Thoracic aorta (tissue), 2 donors: ENCODE measurements around the gene ATXN7L1. TPM values are rescaled to one million over a fixed set of nuclear protein-coding genes. Genes with fewer than 3 reads are reported as not detected.
A peak's percentile ranks its signal among the peaks of the same experiment; 100 is the strongest.

ENCODE experiments used
- ATAC-seq: fragments of 150-250 bp; one replicate; pipeline ENCODE4 v1.8.0; 2017; ENCODE audit warnings: low read depth; ENCODE audit not compliant: insufficient number of reproducible peaks, low FRiP score
- DNase-seq: peaks from one replicate; pipeline ENCODE4 v3.0.0-alpha.2; 2020; ENCODE audit warnings: low spot score
- H3K27ac ChIP-seq, 2 donors: fragments of 200-600 bp; sonication (generic); 1 replicate in 1 of 2; 2 replicates in 1 of 2; pipeline ENCODE4 v1.5.1; 2016; ENCODE audit warnings: mild to moderate bottlenecking in 2 of 2, moderate library complexity in 2 of 2
- H3K27me3 ChIP-seq: fragments of 200-600 bp; sonication (generic); replicated peaks from 2 replicates; pipeline ENCODE4 v1.6.0; 2016; ENCODE audit warnings: mild to moderate bottlenecking; ENCODE audit not compliant: insufficient read depth
- H3K36me3 ChIP-seq: fragments of 200-600 bp; sonication (generic); one replicate; pipeline ENCODE4 v1.5.1; 2016
- H3K4me1 ChIP-seq, 2 donors: fragments of 200-600 bp; sonication (generic); 1 replicate in 1 of 2; 2 replicates in 1 of 2; pipeline versions ENCODE4 v1.5.1 to v1.6.0; 2016; ENCODE audit warnings: low read depth in 2 of 2, mild to moderate bottlenecking in 1 of 2; ENCODE audit not compliant: control insufficient read depth in 1 of 2
- H3K4me3 ChIP-seq: fragments of 200-600 bp; sonication (generic); 2 replicates; pipeline ENCODE4 v1.5.1; 2016; ENCODE audit warnings: mild to moderate bottlenecking
- H3K9me3 ChIP-seq: fragments of 200-600 bp; sonication (generic); 2 replicates; pipeline ENCODE4 v1.5.1; 2016
- total RNA-seq, 2 donors: library from RNA; depleted of rRNA; stranded (reverse); fragments of >200 nt; gene quantifications; one replicate each; pipeline versions ENCODE4 v1.1.0 to v1.2.3, GENCODE V29; 2016
- TF ChIP-seq, protein P1 (sequence below): fragments of 200-600 bp; sonication (generic); IDR thresholded peaks from one replicate; pipeline ENCODE4 v1.5.1; 2019; ENCODE audit warnings: antibody characterized with exemption

The ATXN7L1 gene
- total RNA-seq, 2 donors from 2014 or later = 11.6 to 13.4 TPM

DNA sequence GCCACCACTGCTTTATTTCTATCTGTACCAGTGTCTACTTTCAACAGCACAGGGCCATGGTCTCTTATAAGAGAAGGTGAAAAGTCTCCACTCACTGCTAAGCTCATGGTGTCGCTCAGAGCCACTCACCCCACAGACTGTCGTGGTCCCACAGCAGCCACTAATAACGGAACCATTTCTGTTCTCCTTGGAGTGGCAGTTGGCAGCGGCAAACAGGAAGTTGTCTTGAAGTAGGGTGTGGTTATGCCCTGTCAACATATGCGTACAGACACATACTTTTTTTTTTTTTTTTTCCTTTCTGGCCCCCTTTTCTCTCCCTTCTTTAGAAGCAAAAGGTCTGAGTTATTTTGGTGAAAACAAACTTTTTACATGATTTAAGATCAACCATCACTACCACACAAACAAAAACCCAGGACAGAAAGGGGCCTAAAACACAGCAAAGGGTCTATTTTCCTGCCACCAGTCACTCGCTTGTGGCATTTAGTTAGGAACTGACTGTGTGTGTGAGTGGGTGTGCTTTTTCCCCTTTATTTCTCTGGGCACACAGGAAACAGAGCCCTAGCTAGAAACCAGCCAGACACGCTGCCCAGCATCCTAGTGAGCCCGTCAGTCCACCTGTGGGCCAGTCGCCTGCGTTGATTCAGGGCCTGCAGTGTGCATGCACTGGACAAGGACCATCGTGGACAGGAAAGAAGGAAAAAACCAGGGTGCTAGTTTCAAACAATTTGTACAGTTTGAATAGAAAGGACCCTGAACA, 198.4 kb downstream of the ATXN7L1 start:
- ATAC-seq (no peak), DNase-seq (peak; percentile 6)
- no peak overlapping the region for H3K27ac ChIP-seq
- peaks cover 4 to 16% of the 10 kb centered on the region in 2 donors for H3K4me1 ChIP-seq
- no peaks in the 10 kb centered on the region for H3K9me3 ChIP-seq
- H3K4me3 ChIP-seq = peak overlapping the region; percentile 67
- H3K27me3 ChIP-seq = no peaks in the 10 kb centered on the region
- no peaks in the 10 kb centered on the region for H3K36me3 ChIP-seq
- TF ChIP-seq, protein P1, sequence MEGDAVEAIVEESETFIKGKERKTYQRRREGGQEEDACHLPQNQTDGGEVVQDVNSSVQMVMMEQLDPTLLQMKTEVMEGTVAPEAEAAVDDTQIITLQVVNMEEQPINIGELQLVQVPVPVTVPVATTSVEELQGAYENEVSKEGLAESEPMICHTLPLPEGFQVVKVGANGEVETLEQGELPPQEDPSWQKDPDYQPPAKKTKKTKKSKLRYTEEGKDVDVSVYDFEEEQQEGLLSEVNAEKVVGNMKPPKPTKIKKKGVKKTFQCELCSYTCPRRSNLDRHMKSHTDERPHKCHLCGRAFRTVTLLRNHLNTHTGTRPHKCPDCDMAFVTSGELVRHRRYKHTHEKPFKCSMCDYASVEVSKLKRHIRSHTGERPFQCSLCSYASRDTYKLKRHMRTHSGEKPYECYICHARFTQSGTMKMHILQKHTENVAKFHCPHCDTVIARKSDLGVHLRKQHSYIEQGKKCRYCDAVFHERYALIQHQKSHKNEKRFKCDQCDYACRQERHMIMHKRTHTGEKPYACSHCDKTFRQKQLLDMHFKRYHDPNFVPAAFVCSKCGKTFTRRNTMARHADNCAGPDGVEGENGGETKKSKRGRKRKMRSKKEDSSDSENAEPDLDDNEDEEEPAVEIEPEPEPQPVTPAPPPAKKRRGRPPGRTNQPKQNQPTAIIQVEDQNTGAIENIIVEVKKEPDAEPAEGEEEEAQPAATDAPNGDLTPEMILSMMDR = no peak

DNA sequence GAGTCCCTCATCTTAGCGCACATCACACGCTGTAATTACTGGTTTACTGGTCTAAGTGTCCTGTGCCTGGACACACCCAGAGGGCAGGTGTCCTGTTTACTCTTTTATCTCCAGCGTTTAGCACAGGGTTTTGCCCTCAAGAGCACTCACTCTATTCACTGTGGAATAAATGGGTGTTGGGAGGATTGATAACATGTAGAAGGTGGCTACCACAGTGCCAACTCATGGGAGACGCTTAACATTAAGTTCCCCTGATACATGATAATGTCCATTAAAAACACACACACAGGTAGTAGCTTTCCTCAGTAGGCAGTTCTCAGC, 199.0 kb downstream of the ATXN7L1 start:
- Histone ChIP-seq H3K36me3 (no peaks in the 10 kb centered on the region), H3K4me1 (peaks cover 4 to 16% of the 10 kb centered on the region in 2 donors), H3K4me3 (peak overlapping the region; percentile 67), H3K27ac (no peak overlapping the region), H3K27me3 (no peaks in the 10 kb centered on the region), H3K9me3 (no peaks in the 10 kb centered on the region)
- TF ChIP-seq, protein P1 = no peak
- DNase-seq = no peak
- ATAC-seq = no peak

DNA sequence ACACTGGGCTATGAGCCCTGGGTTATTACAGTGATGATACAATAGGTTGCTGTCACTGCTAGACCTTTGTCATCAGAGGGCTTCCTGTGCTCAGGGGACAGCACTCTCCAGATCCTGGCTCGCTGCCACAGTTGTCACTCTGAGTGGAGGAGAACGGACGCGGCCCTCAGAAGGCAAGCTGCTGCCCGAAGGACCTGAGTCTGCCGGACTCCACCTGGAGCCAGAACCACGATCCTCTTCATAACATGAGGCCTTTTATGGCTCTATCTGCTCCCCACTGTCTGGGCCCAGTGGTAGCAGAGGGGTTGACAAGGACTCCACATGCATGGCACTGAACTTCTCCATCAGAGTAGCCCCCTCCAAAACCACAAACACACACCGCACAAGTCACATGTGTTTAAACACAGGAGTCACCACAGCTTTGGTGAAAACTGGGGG, 200.4 kb downstream of the ATXN7L1 start:
- Histone ChIP-seq H3K27me3 (no peaks in the 10 kb centered on the region), H3K4me3 (no peak overlapping the region), H3K36me3 (no peaks in the 10 kb centered on the region), H3K27ac (no peak overlapping the region), H3K4me1 (peaks cover 4 to 16% of the 10 kb centered on the region in 2 donors), H3K9me3 (no peaks in the 10 kb centered on the region)
- ATAC-seq = no peak
- DNase-seq = no peak
- TF ChIP-seq, protein P1 = no peak

DNA sequence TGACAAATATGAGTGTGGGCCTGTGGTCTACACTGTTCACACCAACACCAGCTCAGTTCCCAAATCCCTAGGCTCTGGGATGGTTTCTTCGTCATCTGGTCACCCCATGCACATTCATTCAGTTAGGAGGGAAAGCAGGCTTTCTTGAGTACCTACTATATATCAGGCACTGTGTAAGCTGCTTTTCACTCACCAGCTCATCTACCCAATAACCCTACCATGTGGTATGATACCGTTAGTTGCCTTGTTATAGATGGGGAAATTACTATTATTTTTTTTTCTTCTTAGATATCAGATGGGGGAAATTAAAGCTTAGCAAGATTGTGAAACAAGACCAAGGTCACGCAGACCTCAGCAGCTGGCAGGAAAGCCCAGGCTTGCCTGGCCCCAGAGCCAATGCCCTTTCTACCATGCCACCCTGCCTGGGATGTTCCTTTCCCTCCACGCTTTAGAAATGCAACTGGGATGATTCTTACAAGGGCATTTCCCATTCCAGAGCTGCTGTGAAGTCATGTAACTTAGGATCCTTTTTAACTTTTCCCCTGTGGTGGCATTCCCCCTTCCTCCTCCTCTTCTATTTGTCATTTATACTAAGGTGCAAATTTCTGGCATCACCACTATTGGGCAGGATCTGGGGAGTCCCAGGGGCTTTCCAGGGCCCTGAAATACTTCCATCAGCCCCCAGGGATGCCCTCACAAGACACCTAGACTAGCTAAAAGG, 202.0 kb downstream of the ATXN7L1 start:
- Histone ChIP-seq H3K9me3 (no peaks in the 10 kb centered on the region), H3K27ac (no peak overlapping the region), H3K36me3 (no peaks in the 10 kb centered on the region), H3K27me3 (no peaks in the 10 kb centered on the region), H3K4me1 (peaks cover 4 to 13% of the 10 kb centered on the region in 2 donors), H3K4me3 (no peak overlapping the region)
- DNase-seq (no peak), ATAC-seq (no peak)
- TF ChIP-seq, protein P1 = no peak

DNA sequence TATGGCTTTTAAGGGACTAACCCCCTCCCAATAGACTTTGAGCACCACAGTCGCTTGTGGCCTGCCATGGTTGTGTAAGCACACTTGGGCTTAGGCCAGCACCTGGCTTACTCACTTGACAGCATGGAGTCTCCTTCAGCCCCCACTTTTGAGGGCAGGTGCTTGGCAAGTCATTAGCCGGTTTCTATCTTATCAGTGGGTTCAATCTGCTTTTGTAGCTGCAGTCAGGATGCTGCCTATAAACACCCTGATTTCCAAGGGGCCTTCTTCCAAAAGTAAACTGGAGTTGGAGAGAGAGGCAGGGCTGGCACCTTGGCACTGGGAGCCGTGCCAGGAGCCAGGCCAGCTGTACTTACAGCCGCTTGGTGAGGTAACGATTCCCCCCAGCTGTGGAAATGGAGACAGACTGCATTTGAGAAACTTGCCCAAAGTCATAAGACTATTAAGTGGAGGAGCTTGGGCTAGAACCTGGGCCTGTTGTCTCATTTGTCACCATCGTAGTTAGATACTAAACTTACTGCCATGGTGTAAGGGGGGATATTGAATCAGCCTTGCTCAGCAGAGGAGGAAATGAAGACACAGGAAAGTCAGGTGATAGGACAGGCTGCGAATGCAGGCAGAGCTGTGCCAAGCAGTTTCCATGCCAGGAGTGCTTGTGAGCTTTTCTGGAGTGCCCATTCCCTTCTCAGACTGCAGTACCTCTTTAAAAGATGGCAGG, 202.9 kb downstream of the ATXN7L1 start:
- TF ChIP-seq, protein P1 = no peak
- no peaks in the 10 kb centered on the region for H3K9me3 ChIP-seq
- ATAC-seq (no peak), DNase-seq (no peak)
- H3K36me3 ChIP-seq = no peaks in the 10 kb centered on the region
- H3K4me3 ChIP-seq = no peak overlapping the region
- H3K4me1 ChIP-seq = peaks cover 4 to 5% of the 10 kb centered on the region in 2 donors
- no peaks in the 10 kb centered on the region for H3K27me3 ChIP-seq
- no peak overlapping the region for H3K27ac ChIP-seq
